ENCODE data around the gene TTC7B. TPM values are rescaled to one million over a fixed set of nuclear protein-coding genes. Genes with fewer than 3 reads are reported as not detected.

Gene TTC7B
- total and polyA plus RNA-seq, 2 donors (not counting 3 experiments of a cell fraction or from before 2014, with no cell fraction given), result 46.8 to 76.5 TPM

- ChIA-PET POLR2A (no interaction called here), CTCF (interaction anchor here (0.9 to 1.4 kb wide), 3 partner anchors 8 to 13 kb away, joined by 3 to 5 read pairs (median 3); no protein-coding TSS in a partner anchor)
- Histone ChIP-seq H2AFZ (ENCODE audit: low read depth, low read length) (no peak overlapping the region), H3K9me3 (replicated peaks; ENCODE audit: control insufficient read depth, insufficient read depth, low read length) (no peaks in the 10 kb centered on the region), H3K4me3 (replicated peaks in 1 of 3; ENCODE audit: insufficient read depth in 1 of 3, low read depth in 1 of 3, low read length in 3 of 3) (no peak overlapping the region), H3K4me1 (ENCODE audit: control insufficient read depth, extremely low read depth, insufficient read depth, low read length) (peaks cover 7% of the 10 kb centered on the region), H3K9ac (replicated peaks; ENCODE audit: extremely low read depth, insufficient read depth, low read length) (no peak overlapping the region), H3K36me3 (ENCODE audit: control insufficient read depth in 2 of 2, extremely low read depth in 1 of 2, insufficient read depth in 2 of 2, low read length in 2 of 2) (peaks cover 8 to 11% of the 10 kb centered on the region in 2 experiments), H3K9me1 (replicated peaks; ENCODE audit: control insufficient read depth, extremely low read depth, insufficient read depth, low read length) (no peaks in the 10 kb centered on the region), H3K27me3 (ENCODE audit: control insufficient read depth in 2 of 2, insufficient read depth in 2 of 2, low read length in 2 of 2) (no peaks in the 10 kb centered on the region), H3K27ac (ENCODE audit: insufficient read depth, low read depth, low read length) (no peak overlapping the region), H3K4me2 (ENCODE audit: insufficient read depth, low read length) (no peak overlapping the region), H4K20me1 (replicated peaks; ENCODE audit: control insufficient read depth, extremely low read depth, insufficient read depth, low read length) (no peaks in the 10 kb centered on the region), H3K79me2 (ENCODE audit: control insufficient read depth, insufficient read depth, low read length) (no peaks in the 10 kb centered on the region)
- dilution Hi-C loops (cut with MboI; ENCODE audit: extremely low pct_ligation_motif_present, low sequenced_read_pairs) (no loop called here), intact Hi-C loops (cut with micrococcal nuclease) (no loop called here)
- no peak for DNase-seq (ENCODE audit: low read depth, low spot score)
- no TSS peak for BruUV-seq (replicated peaks)
- FAIRE-seq, result no peak
- no peak for TF ChIP-seq CTCF (IDR thresholded peaks at IDR 0.05; ENCODE audit: extremely low read depth in 1 of 2, insufficient read depth in 1 of 2, low read depth in 1 of 2, low read length in 2 of 2)
- TF ChIP-seq JUN (IDR thresholded peaks at IDR 0.05; ENCODE audit: borderline replicate concordance, insufficient read depth, insufficient read length, low read depth), result no peak
- no peak for TF ChIP-seq EZH2 (IDR thresholded peaks at IDR 0.05; ENCODE audit: borderline replicate concordance, low read depth, low read length, severe bottlenecking)
- no peak for TF ChIP-seq MAX (IDR thresholded peaks at IDR 0.05; ENCODE audit: insufficient read depth, insufficient read length)
- TF ChIP-seq POLR2AphosphoS5 (IDR thresholded peaks at IDR 0.05; ENCODE audit: insufficient read depth, low read depth, low read length), result no peak
- no peak for TF ChIP-seq POLR2A (IDR thresholded peaks at IDR 0.05; ENCODE audit: low read depth, low read length)
- no peak for TF ChIP-seq MYC (IDR thresholded peaks at IDR 0.05; ENCODE audit: low read depth, low read length)
- TF ChIP-seq FOS (IDR thresholded peaks at IDR 0.05; ENCODE audit: borderline replicate concordance, insufficient read depth, low read length), result no peak
- no peak for TF ChIP-seq GATA2 (IDR thresholded peaks at IDR 0.05; ENCODE audit: insufficient read depth, insufficient read length, low read depth, low read length)
Measured at GRCh38 chr14:90649557-90650135, 166.6 kb downstream of the TTC7B start.

All from endothelial cell of umbilical vein (primary cell).